Measurements from ENCODE around the gene NRSN1. TPM values are rescaled to one million over a fixed set of nuclear protein-coding genes. Genes with fewer than 3 reads are reported as not detected.

The NRSN1 gene
- total and polyA plus RNA-seq, 9 of the 15 experiments (the other 6 are each of a cell fraction or from before 2014, with no cell fraction given), result not detected

DNA sequence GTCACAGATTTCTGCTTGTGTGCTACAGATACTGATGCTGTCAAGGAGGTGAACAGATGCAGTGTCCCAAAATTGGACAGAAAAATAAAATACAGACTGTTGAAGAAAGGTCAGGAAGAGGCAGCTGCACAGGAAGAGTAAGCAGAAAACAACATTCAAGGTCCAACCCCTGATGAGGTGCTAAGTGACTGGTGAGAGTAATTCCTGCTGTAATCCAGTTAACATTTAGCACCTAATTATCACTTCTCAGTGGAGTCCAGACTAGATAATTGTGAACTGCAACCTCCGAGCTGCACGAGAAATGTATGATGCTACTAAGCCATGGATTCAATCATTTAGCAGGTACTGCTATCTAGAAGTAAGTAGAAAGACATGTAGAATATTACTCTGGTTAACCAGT lies 36.3 kb upstream of the NRSN1 start:
- no peak overlapping the region for H3K4me3 ChIP-seq
- TF ChIP-seq POLR2AphosphoS5 (IDR thresholded peaks at IDR 0.05; ENCODE audit: control insufficient read depth, insufficient read depth, low read depth, low read length), result no peak
- no peak for TF ChIP-seq TEAD1 (CRISPR knock-in tag; IDR thresholded peaks at IDR 0.05)
- intact Hi-C loops (cut with micrococcal nuclease) (no loop called here), in situ Hi-C loops (cut with MboI) (no loop called here)
- no TSS peak for BruUV-seq (replicated peaks)
- POLR2A ChIA-PET, result no interaction called here
- no peaks in the 10 kb centered on the region for H3K4me1 ChIP-seq (replicated peaks in 1 of 2; ENCODE audit: control insufficient read depth in 2 of 2, insufficient read depth in 2 of 2, low read length in 2 of 2)
- no peaks in the 10 kb centered on the region for H3K27me3 ChIP-seq (ENCODE audit: control insufficient read depth in 2 of 2, insufficient read depth in 2 of 2, low read length in 2 of 2)
- no peaks in the 10 kb centered on the region for H3K9me3 ChIP-seq (replicated peaks; ENCODE audit: control insufficient read depth, insufficient read depth, low read depth, low read length)
- FAIRE-seq, result no peak
- no peaks in the 10 kb centered on the region for H3K79me2 ChIP-seq (ENCODE audit: control insufficient read depth, insufficient read depth, low read length)
- H3K4me2 ChIP-seq (ENCODE audit: insufficient read depth, low read length), result no peak overlapping the region
- no peaks in the 10 kb centered on the region for H4K20me1 ChIP-seq (replicated peaks; ENCODE audit: control insufficient read depth, insufficient read depth, low read length)
- DNase-seq (ENCODE audit: extremely low read depth in 1 of 4, low spot score in 3 of 4), result no peak
- no peak for ATAC-seq
- H3K9me1 ChIP-seq (ENCODE audit: control insufficient read depth, insufficient read depth, low read length), result no peaks in the 10 kb centered on the region
- H3K36me3 ChIP-seq (ENCODE audit: control insufficient read depth, insufficient read depth, low read length), result no peaks in the 10 kb centered on the region
- CTCF ChIA-PET (ENCODE audit: low intra/inter-chr PET ratio), result no interaction called here
- 0% methylated on average over 2 of the region's 2 CpGs for WGBS (ENCODE audit: insufficient coverage, low coverage, missing lambda C conversion rate)
- H2AFZ ChIP-seq (ENCODE audit: low read depth, low read length), result no peak overlapping the region
- H3K9ac ChIP-seq (ENCODE audit: insufficient read depth in 1 of 2, low read depth in 2 of 2, low read length in 2 of 2), result no peak overlapping the region
- no peak overlapping the region for H3K27ac ChIP-seq (ENCODE audit: extremely low read depth, low read depth, low read length)

GRCh38 chr6:24092407-24092806 lies 33.6 kb upstream of the NRSN1 start:
- ChIA-PET POLR2A (no interaction called here), CTCF (ENCODE audit: low intra/inter-chr PET ratio) (interaction anchor here (0.6 kb wide), 1 partner anchor 1343 kb away, joined by 3 read pairs; no protein-coding TSS in a partner anchor)
- no peaks in the 10 kb centered on the region for H3K79me2 ChIP-seq (ENCODE audit: control insufficient read depth, insufficient read depth, low read length)
- no peaks in the 10 kb centered on the region for H3K9me3 ChIP-seq (replicated peaks; ENCODE audit: control insufficient read depth, insufficient read depth, low read depth, low read length)
- intact Hi-C loops (cut with micrococcal nuclease), result no loop called here
- in situ Hi-C loops (cut with MboI), result no loop called here
- WGBS (ENCODE audit: insufficient coverage, low coverage, missing lambda C conversion rate), result 2% methylated on average over 3 of the region's 3 CpGs
- no peaks in the 10 kb centered on the region for H3K4me1 ChIP-seq (replicated peaks in 1 of 2; ENCODE audit: control insufficient read depth in 2 of 2, insufficient read depth in 2 of 2, low read length in 2 of 2)
- no peaks in the 10 kb centered on the region for H3K36me3 ChIP-seq (ENCODE audit: control insufficient read depth, insufficient read depth, low read length)
- H2AFZ ChIP-seq (ENCODE audit: low read depth, low read length), result no peak overlapping the region
- H3K9ac ChIP-seq (ENCODE audit: insufficient read depth in 1 of 2, low read depth in 2 of 2, low read length in 2 of 2), result no peak overlapping the region
- FAIRE-seq, result no peak
- no TSS peak for BruUV-seq (replicated peaks)
- H3K27me3 ChIP-seq (ENCODE audit: control insufficient read depth in 2 of 2, insufficient read depth in 2 of 2, low read length in 2 of 2), result no peaks in the 10 kb centered on the region
- no peak overlapping the region for H3K27ac ChIP-seq (ENCODE audit: extremely low read depth, low read depth, low read length)
- no peaks in the 10 kb centered on the region for H4K20me1 ChIP-seq (replicated peaks; ENCODE audit: control insufficient read depth, insufficient read depth, low read length)
- ATAC-seq, result no peak
- DNase-seq (ENCODE audit: extremely low read depth in 1 of 4, low spot score in 3 of 4), result no peak
- no peak overlapping the region for H3K4me2 ChIP-seq (ENCODE audit: insufficient read depth, low read length)
- no peak overlapping the region for H3K4me3 ChIP-seq
- no peaks in the 10 kb centered on the region for H3K9me1 ChIP-seq (ENCODE audit: control insufficient read depth, insufficient read depth, low read length)
- TF ChIP-seq HNRNPL (IDR thresholded peaks at IDR 0.05; ENCODE audit: low read depth, low read length) (no peak), KLF13 (tag; IDR thresholded peaks at IDR 0.05; ENCODE audit: borderline replicate concordance, low read depth) (no peak), ZBTB5 (IDR thresholded peaks at IDR 0.05) (no peak), ZNF764 (CRISPR knock-in tag; IDR thresholded peaks at IDR 0.05; ENCODE audit: low read depth) (no peak), CREBBP (IDR thresholded peaks at IDR 0.05; ENCODE audit: low read depth, low read length) (no peak), TGIF2 (CRISPR knock-in tag; IDR thresholded peaks at IDR 0.05) (no peak)

Measured in K562 (cell line).